ENCODE results near the gene ADAMTS17. TPM values are rescaled to one million over a fixed set of nuclear protein-coding genes. Genes with fewer than 3 reads are reported as not detected.

Gene ADAMTS17
- total RNA-seq, 1 experiment from 2014 or later = 4.2 TPM

DNA sequence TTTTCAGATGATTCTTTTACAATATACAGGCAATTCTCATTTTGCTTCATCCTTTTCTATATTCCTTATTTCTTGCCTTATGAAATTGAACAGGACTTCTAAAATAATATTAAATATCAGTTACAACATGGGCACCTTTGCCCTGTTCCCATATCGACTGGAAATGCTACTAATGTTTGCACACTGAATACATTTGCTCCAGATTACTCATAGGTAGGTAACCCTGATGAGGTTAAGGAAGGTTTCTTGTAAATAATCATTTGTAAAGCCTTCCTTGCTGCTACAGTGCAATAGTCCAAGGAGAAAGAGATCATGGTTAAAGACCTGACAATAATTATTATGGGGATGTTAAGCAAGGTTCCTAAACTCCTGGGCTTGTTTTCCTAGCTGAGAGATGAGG, 175.5 kb downstream of the ADAMTS17 start:
- Histone ChIP-seq H2AFZ (ENCODE audit: low read depth, low read length, poor library complexity, severe bottlenecking) (no peak overlapping the region), H4K20me1 (ENCODE audit: insufficient read depth) (no peaks in the 10 kb centered on the region), H3K4me1 (ENCODE audit: control insufficient read depth in 1 of 2, insufficient read depth in 2 of 2, low read length in 2 of 2) (no peaks in the 10 kb centered on the region), H3K4me2 (ENCODE audit: low read length) (no peak overlapping the region), H3K9ac (ENCODE audit: low read length) (no peak overlapping the region), H3K79me2 (ENCODE audit: insufficient read depth, low read length) (no peaks in the 10 kb centered on the region), H3K4me3 (replicated peaks in 1 of 2; ENCODE audit: low read depth in 1 of 2, low read length in 2 of 2) (no peak overlapping the region), H3K27me3 (ENCODE audit: insufficient read depth, low read length) (no peaks in the 10 kb centered on the region), H3K36me3 (ENCODE audit: control insufficient read depth in 1 of 2, insufficient read depth in 2 of 2, low read length in 2 of 2) (no peaks in the 10 kb centered on the region), H3K9me2 (ENCODE audit: insufficient read depth) (no peaks in the 10 kb centered on the region), H3K9me3 (ENCODE audit: control insufficient read depth in 1 of 2, insufficient read depth in 1 of 2, low read depth in 1 of 2, low read length in 2 of 2) (no peaks in the 10 kb centered on the region; a peak in 1 of 4 replicates), H3K27ac (ENCODE audit: low read depth, low read length) (no peak overlapping the region)
- no TSS peak for BruUV-seq (replicated peaks)
- ChIA-PET RAD21 (ENCODE audit: low non-redundant PET in 1 of 2, low total read pairs in 2 of 2, uncharacterized antibody in 2 of 2, unreplicated experiment in 2 of 2) (no interaction called here), POLR2A (no interaction called here), CTCF (no interaction called here)
- ATAC-seq (no peak), DNase-seq (ENCODE audit: low read depth, low spot score) (no peak)
- intact Hi-C loops (cut with micrococcal nuclease) = no loop called here
- TF ChIP-seq RAD21 (IDR thresholded peaks at IDR 0.05; ENCODE audit: low read depth) (no peak), POLR2A (IDR thresholded peaks at IDR 0.05; ENCODE audit: borderline replicate concordance, extremely low read depth, insufficient read depth, insufficient read length) (no peak), ZFX (IDR thresholded peaks at IDR 0.05) (no peak), FOSL1 (IDR thresholded peaks at IDR 0.05; ENCODE audit: low read depth) (no peak), ELF1 (IDR thresholded peaks at IDR 0.05; ENCODE audit: borderline replicate concordance, low read depth) (no peak), SIN3A (IDR thresholded peaks at IDR 0.05; ENCODE audit: low read depth) (no peak), POLR2AphosphoS5 (IDR thresholded peaks at IDR 0.05; ENCODE audit: low read depth, low read length) (no peak)
- TF ChIP-seq, protein P1, sequence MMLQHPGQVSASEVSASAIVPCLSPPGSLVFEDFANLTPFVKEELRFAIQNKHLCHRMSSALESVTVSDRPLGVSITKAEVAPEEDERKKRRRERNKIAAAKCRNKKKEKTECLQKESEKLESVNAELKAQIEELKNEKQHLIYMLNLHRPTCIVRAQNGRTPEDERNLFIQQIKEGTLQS (IDR thresholded peaks at IDR 0.05) = no peak
- TF ChIP-seq, protein P2, sequence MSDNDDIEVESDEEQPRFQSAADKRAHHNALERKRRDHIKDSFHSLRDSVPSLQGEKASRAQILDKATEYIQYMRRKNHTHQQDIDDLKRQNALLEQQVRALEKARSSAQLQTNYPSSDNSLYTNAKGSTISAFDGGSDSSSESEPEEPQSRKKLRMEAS (IDR thresholded peaks at IDR 0.05) = no peak

DNA sequence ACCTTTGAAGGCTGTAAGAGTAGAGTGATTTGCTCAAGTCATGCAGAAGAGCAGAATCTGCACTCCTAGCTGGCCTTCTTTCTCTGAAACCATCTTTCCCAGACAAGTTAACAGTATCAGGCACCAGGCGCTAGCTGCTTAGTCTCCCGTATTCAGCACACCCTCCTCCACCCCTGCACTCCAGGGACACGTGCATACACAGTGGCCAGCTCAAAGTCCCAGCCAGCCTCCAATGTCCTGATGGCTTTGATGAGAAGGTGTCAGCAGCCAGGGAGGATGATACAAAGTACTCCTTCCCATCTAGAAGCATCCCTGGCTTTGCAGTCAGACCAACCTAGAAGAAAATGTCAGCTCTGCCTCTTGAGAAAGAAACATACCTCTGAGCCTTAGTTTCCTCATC, 177.8 kb downstream of the ADAMTS17 start:
- ATAC-seq = no peak
- TF ChIP-seq EZH2phosphoT487 (IDR thresholded peaks at IDR 0.05; ENCODE audit: borderline replicate concordance) = no peak
- no peak for TF ChIP-seq CEBPB (IDR thresholded peaks at IDR 0.05; ENCODE audit: low read depth)
- no peak for TF ChIP-seq SRF (IDR thresholded peaks at IDR 0.05; ENCODE audit: low read depth)
- no peak for TF ChIP-seq FOSL1 (IDR thresholded peaks at IDR 0.05; ENCODE audit: low read depth)
- TF ChIP-seq, protein P3, sequence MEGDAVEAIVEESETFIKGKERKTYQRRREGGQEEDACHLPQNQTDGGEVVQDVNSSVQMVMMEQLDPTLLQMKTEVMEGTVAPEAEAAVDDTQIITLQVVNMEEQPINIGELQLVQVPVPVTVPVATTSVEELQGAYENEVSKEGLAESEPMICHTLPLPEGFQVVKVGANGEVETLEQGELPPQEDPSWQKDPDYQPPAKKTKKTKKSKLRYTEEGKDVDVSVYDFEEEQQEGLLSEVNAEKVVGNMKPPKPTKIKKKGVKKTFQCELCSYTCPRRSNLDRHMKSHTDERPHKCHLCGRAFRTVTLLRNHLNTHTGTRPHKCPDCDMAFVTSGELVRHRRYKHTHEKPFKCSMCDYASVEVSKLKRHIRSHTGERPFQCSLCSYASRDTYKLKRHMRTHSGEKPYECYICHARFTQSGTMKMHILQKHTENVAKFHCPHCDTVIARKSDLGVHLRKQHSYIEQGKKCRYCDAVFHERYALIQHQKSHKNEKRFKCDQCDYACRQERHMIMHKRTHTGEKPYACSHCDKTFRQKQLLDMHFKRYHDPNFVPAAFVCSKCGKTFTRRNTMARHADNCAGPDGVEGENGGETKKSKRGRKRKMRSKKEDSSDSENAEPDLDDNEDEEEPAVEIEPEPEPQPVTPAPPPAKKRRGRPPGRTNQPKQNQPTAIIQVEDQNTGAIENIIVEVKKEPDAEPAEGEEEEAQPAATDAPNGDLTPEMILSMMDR (IDR thresholded peaks at IDR 0.05 in 2 of 3, conservative IDR thresholded peaks at IDR 0.05 in 1 of 3; ENCODE audit: borderline replicate concordance in 1 of 3, insufficient read depth in 1 of 3, low read depth in 2 of 3, low read length in 2 of 3) = no peak
- RAD21 ChIA-PET (ENCODE audit: low non-redundant PET in 1 of 2, low total read pairs in 2 of 2, uncharacterized antibody in 2 of 2, unreplicated experiment in 2 of 2) = no interaction called here

More for the DNA sequence above, 177.8 kb downstream of the ADAMTS17 start:
- Histone ChIP-seq H3K36me3 (ENCODE audit: control insufficient read depth in 1 of 2, insufficient read depth in 2 of 2, low read length in 2 of 2) (no peaks in the 10 kb centered on the region), H3K79me2 (ENCODE audit: insufficient read depth, low read length) (no peaks in the 10 kb centered on the region), H3K9ac (ENCODE audit: low read length) (no peak overlapping the region), H3K9me2 (ENCODE audit: insufficient read depth) (no peaks in the 10 kb centered on the region), H3K4me1 (ENCODE audit: control insufficient read depth in 1 of 2, insufficient read depth in 2 of 2, low read length in 2 of 2) (no peaks in the 10 kb centered on the region), H4K20me1 (ENCODE audit: insufficient read depth) (no peaks in the 10 kb centered on the region), H3K4me2 (ENCODE audit: low read length) (no peak overlapping the region), H2AFZ (ENCODE audit: low read depth, low read length, poor library complexity, severe bottlenecking) (no peak overlapping the region), H3K4me3 (replicated peaks in 1 of 2; ENCODE audit: low read depth in 1 of 2, low read length in 2 of 2) (no peak overlapping the region), H3K9me3 (ENCODE audit: control insufficient read depth in 1 of 2, insufficient read depth in 1 of 2, low read depth in 1 of 2, low read length in 2 of 2) (no peaks in the 10 kb centered on the region), H3K27me3 (ENCODE audit: insufficient read depth, low read length) (no peaks in the 10 kb centered on the region), H3K27ac (ENCODE audit: low read depth, low read length) (no peak overlapping the region)
- intact Hi-C loops (cut with micrococcal nuclease) = no loop called here
- DNase-seq (ENCODE audit: low read depth, low spot score) = no peak
- ChIA-PET CTCF (no interaction called here), POLR2A (no interaction called here)
- BruUV-seq (replicated peaks) = no TSS peak

Data from HCT116 (cell line).